Activated naive CD8-positive, alpha-beta T cell treated with anti-CD3 and anti-CD28 coated beads, Interleukin-2, amount 50 U/mL, for 16 hours (primary cell): ENCODE data around the gene CRYGN.

ENCODE experiments used
- DNase-seq: peaks from one replicate; pipeline ENCODE4 v3.0.0-alpha.2; 2020; ENCODE audit warnings: low read depth, low spot score

The CRYGN gene

DNA sequence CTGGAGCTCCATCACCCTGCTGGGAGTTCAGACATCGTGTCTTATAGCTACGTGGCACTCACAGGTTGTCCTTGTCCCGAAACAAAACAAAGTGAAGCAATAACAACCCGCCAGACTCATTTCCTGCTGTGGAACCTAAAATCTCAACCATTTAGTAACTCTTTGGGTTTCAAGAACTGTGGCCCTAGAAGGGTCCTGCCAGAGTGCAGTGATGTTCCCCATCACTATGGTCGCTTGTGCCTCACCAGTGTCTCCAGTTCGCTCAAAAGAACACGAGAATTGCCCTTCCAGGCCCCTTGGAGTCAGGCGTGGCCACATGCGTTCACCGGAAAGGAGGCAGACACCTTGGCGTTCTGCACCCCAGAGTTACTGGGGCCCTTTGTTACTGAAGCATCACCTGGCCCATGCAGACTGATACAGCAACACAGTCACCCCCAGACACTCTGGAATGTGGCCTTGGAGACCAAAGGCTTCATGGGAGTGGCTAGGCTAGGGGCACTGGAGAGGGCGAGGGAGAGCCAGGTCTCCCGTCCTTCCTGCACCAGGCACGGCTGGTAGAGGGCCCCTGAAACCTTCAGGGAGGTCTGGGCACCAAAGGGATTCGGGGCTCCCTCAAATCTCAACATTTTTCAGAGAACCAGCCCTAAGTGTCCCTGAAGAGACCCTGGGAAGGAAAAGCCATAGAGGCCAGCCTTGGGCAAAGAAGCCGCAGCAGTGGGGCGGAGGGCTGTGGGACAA lies 908 bp downstream of the CRYGN start:
- DNase-seq: no peak

DNA sequence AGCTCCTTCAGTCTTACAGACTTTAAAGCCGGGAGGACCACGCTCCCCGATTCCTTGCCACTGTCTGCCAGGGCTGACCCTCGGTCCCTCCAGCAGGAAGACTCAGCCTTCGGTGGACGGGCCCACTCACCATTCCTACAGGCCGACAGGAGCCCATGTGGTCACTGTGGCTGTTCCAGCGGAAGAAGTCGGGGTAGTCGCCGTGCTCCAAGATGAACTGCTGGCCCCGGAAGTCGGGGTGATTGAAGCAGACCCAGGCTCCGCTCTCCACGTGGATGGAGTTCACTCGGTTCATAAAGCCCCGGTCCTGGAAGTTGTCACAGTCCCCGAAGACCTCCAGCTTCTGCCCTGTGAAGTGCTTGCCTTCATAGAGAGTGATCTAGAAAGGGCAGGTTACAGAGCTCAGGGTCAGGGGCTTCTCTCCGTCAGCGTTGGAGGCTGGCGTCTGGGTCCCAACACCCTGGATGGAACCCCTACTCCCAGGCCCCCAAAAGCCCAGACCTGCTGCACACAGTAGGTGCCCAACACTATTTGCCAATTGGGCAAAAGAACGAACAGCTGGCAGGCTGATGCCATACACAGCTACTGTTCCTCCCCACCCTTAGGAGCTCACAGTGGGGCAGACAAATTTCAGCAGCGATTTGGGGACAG lies 1.9 kb downstream of the CRYGN start:
- DNase-seq: no peak

DNA sequence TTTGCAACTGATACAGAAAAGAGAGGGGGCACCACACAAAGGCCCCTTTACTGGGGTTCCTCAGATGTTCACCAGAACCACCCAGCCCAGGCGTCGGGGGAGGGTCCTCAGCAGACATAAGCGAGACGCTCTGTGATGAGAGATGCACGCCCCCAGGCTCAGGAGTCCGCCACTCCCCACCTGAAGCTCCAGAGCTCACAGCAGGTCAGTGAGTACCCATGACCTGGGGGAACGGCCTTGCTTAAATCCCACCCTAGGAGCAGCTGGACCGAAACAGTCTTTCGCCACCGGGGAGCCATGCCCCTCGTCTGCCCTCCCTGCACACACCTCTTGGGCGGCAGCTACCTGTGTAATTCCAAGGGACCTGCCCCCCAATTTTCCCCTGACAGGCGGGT lies 2.8 kb downstream of the CRYGN start:
- no peak for DNase-seq

DNA sequence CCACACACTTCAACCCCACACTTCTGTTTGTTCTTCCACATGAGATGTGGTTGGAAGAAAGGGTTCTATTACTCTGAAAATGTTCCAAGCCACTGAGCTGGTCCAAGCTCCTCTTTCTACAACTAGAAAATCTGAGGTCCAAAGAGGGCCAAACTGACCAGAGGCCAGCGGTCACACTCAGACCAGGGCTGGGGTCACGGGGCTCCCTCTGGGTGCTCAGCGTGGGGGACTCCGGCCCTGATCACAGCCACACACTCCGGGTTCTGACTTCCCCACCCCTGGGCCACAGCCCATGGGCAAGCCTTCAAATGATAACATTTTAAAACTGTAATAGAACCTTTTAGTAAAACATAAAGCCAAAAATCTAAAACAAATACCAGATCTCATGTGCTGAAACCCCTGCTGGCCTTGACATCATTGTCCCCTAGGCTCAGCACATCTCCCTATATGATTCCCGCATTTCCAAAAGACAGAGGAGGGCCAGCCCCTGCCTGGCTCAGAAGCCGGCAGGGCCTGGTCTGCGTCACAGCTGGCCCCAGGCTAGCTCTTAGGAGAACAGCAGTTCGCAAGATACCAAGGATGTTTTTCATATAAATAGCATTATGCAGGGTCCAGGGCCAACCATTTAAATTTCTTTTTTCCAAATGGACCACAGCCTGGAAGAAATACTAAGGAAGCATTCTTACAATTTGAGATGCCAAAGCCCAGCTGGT lies 3.3 kb downstream of the CRYGN start:
- no peak for DNase-seq

DNA sequence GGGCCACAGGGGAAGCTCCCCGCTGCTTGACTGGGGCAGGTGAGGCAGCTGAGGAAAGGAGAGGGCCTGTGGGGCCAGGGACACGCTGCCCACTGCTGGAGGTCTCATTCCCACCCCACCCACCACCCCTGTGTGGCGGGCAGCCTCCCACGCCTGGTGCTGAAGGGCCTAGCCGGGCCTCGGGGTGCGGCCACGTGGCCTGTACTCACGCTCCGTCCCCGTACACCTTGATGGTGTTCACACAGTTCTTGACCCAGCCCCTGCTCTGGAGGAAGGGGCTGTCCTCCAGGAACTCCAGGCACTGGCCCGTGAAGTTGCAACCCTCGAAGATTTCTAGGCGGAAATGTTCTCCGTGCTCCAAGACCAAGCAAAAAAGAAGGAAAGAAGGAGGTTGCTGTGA lies 4.0 kb downstream of the CRYGN start:
- no peak for DNase-seq

DNA sequence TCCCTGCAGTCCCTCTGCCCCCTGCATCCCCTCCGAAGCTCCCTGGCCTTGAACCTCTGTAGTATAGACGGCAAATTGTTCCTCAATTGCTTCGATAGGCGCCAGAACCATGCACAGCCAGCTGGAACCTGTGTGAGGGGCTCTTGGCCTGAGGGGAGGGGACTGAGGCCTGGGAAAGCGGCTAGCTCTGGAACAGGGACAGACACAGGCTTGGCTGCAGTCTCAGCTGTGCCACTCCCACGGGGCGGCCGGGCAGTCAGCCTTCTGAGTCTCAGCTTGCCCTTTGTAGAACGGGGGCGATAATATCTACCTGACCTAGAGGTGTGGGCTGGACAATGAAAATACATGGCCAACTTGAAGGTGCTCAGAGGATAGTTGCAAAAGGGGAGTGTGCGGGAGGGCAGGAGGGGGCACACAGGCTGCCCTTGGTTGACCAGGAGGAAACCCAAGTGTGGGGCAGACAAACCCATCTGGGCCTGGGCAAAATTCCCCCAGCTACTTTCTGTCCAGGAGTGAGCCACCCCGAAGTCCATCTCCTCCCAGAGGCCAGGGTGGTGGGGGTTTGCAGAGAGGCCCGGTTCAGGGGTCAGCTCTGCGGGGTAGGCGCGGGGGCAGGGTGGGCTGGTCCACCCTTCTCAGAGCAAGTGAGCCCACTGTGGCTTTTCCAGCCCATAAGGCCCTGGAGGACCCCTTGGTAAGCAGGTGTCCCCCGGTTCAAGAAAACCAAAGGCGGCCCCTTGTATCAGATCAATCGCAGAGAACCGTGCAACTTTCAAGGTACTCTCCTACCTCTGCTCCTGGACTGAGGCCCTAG lies 4.6 kb downstream of the CRYGN start:
- DNase-seq: no peak

DNA sequence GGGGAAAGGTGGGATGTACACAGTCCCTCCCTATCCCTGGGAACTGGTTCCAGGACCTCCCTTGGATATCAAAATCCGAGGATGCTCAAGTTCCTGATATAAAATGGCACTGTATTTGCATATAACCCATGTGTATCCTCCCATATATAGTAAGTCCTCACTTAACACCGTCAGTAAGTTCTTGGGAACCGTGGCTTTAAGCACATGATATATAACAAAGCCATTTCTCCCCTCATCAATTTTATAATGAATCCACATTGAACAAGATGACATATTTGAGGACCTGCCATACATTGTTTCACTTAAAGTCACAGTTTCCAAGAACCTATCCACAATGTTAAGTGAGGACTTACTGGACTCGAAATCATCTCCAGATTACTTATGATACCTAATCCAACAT lies 5.4 kb downstream of the CRYGN start:
- DNase-seq: no peak

DNA sequence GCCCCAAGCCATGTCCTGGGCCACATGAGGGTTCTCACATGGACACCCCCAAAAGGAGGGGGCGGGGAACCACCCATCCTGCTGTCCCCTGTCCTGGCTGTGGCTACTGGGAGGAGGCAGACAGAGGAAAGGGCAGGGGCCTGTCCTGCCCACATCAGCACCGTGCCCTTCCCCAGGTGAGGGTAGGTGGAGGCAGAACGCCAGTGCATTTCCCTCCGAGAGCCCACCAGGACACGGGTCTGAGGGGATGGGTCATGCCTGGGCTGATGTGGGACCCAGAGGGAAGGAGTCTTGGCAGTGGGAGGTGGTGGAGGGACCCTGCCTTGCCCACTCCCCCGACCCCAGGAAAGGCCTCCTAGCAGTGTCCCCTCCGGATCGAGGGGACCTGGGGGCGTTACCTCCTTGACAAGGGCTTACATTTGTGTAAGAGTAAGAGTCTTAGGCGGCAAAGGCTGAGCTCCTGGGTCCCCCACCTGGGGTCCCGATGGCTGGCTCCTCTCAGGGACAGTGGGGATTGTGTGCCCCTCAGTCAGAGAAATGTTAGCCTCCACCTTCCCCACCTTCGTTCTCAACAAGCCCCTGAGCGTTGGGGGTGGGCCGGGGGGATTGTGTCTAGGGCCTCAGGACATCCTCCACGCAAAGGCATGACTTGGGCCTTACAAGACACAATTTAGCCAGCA lies 6.1 kb downstream of the CRYGN start:
- DNase-seq: no peak

DNA sequence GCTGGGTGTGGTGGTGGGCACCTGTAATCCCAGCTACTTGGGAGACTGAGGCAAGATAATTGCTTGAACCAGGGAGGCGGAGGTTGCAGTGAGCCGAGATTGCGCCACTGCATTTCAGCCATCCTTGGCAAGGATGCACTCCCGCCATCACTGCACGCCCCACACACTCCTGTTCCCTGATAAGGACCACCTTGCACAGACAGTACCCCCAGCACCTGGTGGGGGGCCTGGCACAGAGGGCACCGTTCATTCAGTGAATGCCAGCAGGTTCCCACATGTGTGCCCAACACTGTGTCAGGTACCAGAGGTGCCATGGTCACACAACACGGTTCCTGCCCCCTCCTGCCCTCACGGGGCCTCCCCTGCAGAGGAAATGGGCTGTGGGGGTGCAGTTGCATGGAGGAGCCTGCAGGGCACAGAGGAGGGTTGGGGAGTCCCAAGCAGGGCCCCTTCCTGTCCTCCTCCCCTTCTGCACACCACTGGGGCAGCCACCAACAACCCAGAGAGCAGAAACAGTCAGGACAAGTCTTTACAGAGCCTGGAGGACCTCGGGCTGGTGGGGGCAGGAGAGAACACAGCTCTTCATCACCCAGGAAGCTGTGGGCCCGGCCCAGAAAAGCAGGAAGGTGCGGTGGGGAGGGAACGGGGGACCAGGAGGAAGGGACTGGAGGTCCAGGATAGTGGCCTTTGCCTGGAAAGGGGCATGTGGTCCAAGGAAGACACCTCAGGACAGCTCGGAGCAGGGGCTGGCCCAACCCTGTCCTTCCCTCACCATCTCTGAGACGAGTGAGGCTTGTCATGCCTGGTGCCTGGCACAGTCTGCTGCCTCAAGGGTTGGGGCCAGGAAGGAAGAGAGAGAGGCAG lies 7.1 kb downstream of the CRYGN start:
- DNase-seq: peak; percentile 20

DNA sequence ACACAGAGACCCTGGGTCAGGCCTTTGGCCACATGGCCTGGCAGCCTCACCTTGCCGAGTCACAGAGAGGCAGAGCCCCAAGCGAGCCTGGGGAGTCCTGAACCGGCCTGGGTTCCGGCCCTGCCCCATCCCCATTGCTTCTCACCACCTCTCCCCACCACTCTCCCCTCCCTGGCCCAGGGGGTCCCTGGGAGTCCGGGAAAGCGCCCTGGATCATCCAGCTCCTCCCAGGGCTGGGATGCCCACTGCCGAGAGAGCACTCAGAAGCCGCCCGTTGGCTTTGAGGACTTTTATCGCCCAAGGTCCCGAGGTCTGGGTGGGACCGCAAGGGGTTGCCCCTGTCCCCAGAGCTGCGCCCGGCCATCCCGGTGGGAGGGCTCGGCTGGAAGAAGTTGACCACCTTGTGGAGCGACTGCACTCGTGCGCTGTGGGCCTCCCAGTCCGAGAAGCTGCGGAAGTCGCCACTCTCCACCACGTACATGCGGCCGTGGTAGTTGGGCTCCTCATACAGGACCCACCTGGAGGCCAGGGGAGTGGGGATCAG lies 8.1 kb downstream of the CRYGN start:
- DNase-seq: no peak

DNA sequence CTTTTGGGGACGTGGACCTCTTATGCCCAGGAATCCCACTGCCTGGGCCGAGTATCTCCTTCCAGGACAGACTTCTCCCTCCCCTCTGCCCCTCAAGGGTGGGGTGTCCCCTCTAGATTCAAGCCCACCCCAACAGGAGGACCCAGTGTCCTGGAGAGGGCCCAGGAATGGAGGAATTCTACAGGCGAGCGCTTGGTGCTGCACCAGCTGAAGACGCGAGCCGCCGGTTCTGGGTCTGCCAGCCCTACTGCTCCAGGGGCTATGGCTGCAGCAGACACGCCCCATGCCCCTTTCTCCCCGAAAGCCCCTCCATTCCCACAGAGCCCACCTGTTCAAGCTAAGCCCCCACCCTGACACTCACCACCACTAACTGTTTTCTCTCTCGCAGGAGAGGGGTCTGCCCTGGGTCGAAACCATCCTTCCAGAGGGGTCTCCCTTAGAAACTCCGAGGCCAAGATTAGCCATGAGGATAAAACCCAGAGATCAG lies 8.6 kb downstream of the CRYGN start:
- DNase-seq: no peak

DNA sequence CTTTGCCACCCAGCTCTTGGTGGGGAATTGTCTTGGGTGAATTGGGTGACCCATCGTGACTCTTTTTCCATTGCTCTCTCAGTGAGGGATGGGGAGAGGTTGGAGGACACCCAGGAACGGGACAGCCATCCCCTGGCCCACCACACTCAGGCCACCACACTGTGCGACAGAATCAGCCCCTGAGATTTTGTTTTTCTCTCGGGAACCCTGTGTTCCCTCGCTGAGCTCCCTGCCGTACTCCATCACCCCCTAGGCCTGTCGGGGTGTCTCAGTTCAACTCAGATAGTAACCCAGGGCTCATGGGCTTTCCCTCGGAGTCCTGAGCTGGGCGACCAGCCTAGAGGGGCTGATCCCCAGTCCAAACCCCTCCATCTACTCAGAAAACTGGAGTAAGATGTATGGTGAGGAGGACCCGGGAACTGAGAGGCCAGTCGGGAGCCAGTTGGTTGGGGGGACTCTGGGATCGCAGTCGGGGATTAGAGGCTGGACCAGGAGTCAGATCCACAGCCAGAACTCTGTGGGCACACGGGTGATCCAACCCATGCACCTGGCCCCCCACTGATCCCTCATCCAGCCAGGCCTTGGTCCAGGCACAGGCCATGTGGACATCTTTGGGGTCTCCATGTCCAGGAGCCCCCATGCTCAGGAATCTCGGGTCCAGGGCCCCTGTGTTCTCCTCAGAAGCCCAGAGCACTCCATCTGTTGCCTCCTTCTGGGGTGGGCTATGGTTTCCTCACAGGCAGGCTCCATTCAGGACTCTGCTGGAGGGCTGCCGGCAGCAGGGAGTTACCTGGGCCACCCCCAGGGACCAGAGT lies 9.3 kb downstream of the CRYGN start:
- no peak for DNase-seq

DNA sequence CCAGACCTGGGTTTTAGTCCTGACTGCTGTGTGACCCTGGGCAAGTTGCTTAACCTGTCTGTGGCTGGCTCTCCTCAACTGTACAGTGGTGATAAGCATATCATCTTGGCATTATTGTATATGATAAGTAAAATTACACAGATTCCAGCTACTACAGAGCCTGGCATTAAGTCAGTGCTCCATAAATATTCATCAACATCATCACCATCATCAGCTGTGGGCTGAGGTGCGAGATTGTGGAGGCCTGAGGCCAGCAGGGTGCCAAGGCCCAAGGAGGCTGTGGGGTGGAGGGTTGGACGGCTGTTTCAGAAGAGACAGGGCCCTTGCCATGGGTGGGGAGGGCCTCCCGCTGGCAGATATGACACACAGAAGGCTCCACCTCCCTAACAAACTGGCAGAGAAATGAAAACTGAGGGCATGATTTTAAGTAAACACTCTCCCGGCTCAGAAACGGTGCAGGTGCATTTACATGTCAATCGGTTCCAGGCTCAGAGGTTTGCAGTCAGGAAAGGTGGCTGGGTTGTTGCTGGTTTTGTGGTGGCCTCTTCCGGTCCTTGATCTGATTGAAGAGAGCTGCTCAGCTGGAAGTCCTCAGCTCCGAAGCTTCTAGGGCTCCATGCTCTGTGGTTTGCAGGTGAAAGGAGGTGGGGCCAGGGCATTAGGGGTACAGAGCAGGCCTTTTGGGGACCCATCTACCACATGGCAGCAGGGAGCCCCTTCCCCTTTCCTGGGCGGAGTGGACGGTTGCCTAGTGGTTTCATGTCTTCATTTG lies 10.2 kb downstream of the CRYGN start:
- no peak for DNase-seq

DNA sequence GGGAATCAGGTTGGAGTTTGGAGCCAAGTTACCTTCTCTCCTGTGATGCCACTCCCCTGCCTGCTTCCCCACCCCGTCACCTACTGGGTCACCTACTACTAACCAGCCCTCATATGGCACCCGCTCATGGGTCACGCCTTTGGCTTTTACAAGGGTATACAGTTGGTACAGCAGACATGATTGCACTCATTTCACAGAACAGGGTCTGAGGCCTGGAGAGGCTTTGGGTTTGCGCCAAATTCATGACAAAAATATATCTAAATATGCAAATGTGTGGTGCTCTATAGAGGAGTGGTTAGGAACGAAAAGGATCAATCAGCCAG lies 10.7 kb downstream of the CRYGN start:
- DNase-seq: no peak

DNA sequence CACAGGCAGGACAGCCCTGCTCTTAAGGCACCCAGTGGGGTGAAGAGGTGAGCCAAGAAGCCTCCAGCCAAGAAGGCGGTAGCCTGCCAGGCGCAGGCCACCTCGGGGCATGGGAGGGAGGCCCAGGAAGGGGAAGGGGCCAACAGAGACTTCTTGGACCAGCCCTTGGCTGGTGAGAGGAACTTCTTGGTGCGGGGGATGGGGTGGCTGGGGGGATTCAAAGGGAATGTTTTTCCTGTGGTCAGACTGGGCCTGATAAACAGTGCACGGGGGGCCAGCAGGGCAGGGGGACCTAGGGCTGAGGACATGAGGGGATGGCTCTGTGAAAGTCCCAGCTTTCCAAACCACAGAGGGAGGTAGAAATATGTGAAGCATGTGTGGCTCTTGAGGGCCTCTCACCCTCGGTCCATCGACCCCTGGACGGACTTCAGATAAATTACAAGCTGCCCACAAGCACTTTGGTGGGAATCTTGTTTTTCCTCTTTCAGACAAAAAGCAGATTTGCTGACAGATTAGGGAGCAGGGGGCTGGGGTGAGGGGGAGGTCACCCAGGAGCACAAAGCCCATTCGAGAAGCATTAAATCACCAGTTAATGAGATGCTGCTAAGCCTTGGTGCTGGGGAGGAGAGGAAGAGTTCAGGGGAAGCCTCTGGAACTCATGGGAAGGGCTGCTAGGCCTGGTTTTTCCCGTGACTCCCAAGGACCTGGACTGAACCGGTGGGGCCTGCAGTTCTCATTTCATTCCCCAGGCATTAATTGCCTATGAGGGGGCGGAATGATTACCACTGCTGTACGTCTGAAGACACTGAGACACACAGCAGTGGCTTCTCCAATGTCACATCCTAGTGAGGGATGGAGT lies 11.3 kb downstream of the CRYGN start:
- no peak for DNase-seq

DNA sequence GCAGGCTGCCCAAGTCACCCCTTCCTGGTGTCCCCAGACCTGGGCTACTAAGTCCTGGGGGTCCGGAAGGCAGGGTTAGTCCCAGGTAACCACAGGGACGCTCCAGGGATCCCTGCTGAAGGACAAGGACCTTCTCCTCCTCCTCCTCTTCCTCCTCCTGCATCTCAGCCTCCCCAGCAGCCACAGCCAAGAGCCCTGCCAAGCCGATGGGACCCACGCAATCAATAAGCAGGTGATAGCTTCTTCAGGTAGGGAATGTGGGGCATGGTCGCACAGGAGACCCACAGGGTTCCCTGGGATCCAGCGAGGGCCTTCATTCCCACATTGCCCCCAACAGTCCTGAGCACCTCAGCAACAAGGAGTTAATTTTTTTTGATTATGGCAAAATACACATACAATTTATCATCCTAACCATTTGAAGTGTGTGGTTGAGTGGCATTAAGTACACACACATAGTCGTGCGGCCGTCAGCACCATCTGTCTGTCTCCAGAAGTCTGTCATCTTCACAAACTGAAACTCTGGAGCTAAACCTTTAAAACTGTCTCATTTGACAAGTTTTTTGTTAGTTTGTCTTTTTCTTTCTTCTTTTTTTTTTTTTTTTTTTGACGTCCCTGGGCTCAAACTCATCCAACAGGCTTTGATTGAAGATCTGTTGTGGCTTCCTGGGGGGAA lies 12.1 kb downstream of the CRYGN start:
- no peak for DNase-seq
